IPS-15b (cell line): ENCODE results near the gene TLR3.

Source experiments
- H3K27me3 ChIP-seq: one replicate; pipeline ENCODE4 v1.6.1; 2013; ENCODE audit warnings: low read length; ENCODE audit not compliant: control insufficient read depth, insufficient read depth
- H3K36me3 ChIP-seq: one replicate; pipeline ENCODE4 v1.6.1; 2013; ENCODE audit warnings: low read length; ENCODE audit not compliant: control insufficient read depth, insufficient read depth
- H3K4me1 ChIP-seq: one replicate; pipeline ENCODE4 v1.6.1; 2013; ENCODE audit warnings: mild to moderate bottlenecking, low read length; ENCODE audit not compliant: control insufficient read depth, insufficient read depth
- H3K4me3 ChIP-seq: one replicate; pipeline ENCODE4 v1.5.1; 2013; ENCODE audit warnings: low read depth, low read length
- H3K9ac ChIP-seq: one replicate; pipeline ENCODE4 v1.6.1; 2013; ENCODE audit warnings: low read depth, mild to moderate bottlenecking, low read length
- H3K9me3 ChIP-seq: one replicate; pipeline ENCODE4 v1.6.1; 2013; ENCODE audit warnings: mild to moderate bottlenecking, low read length; ENCODE audit not compliant: control insufficient read depth, insufficient read depth

Gene TLR3

DNA sequence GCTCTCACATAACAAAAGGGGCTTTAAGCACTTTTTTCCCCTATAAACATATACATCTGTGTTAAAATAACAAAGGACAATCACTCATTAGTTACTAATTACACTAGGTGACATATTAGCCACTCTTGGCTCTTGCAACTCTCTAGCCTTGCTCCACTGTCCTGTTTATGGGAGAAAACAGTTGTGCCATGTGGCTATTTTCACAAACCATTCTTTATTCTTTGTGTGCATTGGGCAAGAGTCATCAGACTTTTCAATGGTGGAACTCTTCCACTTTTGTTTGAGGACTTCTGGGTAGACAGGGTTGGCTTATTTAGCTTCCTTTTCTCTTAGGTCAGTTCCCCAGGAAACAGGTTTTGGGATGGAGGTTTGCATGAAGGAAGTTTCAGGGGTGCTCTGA, 19.6 kb downstream of the TLR3 start:
- H3K27me3 ChIP-seq = no peaks in the 10 kb centered on the region
- no peaks in the 10 kb centered on the region for H3K4me1 ChIP-seq
- no peaks in the 10 kb centered on the region for H3K9me3 ChIP-seq
- H3K36me3 ChIP-seq = no peaks in the 10 kb centered on the region
- no peak overlapping the region for H3K9ac ChIP-seq
- H3K4me3 ChIP-seq = no peak overlapping the region

DNA sequence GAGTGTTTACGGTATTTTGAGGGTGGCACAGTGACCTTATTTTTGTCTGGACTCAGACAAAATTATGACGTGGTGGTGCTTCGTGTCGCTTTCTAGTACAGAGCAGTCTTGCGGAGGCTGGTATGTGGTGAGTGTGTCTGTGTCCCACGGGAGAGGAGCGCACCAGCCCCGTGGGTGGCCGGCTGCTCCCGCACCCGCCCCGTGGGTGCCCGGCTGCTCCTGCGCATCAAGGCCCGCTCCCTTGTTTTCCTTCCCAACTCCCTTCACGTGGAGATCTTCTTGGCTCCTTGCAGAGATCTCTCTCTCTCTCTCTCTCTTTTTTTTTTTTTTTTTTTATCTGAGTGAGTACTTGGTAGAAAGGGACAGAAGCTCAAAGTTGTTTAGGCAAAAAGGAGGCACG, 23.3 kb downstream of the TLR3 start:
- H3K9ac ChIP-seq = no peak overlapping the region
- H3K4me3 ChIP-seq = no peak overlapping the region
- H3K9me3 ChIP-seq = no peaks in the 10 kb centered on the region
- H3K27me3 ChIP-seq = no peaks in the 10 kb centered on the region
- H3K36me3 ChIP-seq = no peaks in the 10 kb centered on the region
- no peaks in the 10 kb centered on the region for H3K4me1 ChIP-seq

DNA sequence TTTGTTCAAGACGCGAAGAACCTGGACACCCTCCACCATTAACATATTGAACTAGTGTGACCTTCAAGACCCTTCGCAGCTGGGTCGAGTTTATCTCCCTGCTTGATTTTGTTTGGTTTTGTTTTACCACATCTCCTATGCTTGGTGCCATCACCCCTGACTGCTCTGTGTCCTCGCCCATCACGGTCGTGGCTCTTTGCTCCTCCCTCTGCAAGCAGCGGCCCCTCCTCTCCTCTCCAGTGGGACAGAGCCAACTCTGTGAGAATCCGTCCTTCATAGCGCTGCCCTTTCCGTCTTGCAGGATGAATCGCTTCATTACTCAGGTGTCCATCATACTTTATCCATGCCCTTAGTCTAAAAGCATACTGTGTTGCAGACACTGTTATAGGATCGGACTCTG, 26.4 kb downstream of the TLR3 start:
- no peaks in the 10 kb centered on the region for H3K9me3 ChIP-seq
- no peaks in the 10 kb centered on the region for H3K36me3 ChIP-seq
- no peaks in the 10 kb centered on the region for H3K27me3 ChIP-seq
- H3K9ac ChIP-seq = no peak overlapping the region
- H3K4me1 ChIP-seq = no peaks in the 10 kb centered on the region
- no peak overlapping the region for H3K4me3 ChIP-seq

DNA sequence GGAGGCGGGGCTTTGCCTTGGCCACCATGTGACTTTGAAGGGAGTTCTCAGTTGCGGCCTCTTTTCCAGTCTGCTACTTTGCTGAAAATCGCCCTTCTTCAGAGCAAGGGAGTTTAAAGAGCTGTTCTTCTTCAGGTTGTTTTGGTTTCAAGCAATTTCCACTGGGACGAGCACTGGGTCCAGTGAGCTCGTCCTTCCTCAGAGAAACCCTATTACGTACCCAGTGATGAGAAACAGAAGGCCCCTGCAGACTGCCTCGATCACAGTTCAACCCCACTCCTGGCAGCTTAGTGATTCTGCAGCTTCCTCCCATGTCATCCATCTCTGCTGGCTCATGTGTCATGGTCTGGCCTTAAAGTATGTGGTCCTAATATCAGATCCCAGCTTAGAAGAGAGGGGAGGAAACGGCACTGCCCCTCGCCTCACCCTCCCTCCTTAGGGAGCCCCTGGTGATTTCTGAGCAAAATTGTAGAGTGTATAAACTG, 27.8 kb downstream of the TLR3 start:
- H3K36me3 ChIP-seq = no peaks in the 10 kb centered on the region
- no peaks in the 10 kb centered on the region for H3K9me3 ChIP-seq
- no peaks in the 10 kb centered on the region for H3K4me1 ChIP-seq
- H3K27me3 ChIP-seq = no peaks in the 10 kb centered on the region
- H3K9ac ChIP-seq = no peak overlapping the region
- no peak overlapping the region for H3K4me3 ChIP-seq

DNA sequence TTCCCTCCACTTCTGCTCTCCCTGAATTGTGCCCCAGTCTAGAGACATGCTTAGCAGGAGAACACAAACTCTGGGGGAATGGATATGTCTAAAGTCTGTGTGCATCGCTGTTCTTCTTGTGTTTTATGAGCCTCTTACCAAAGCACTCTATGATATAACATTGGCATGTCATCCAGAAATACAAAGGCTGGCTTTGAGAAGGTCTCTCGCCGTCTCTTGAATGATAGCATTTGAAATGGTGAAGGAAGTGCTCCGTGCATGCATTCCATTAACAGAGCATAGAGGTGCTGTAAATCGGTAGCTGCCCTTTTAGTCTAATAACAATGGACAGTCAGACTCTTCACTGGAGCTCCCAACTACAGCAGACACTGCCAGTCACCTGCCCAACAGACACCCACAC, 28.4 kb downstream of the TLR3 start:
- Histone ChIP-seq H3K9ac (no peak overlapping the region), H3K9me3 (no peaks in the 10 kb centered on the region), H3K27me3 (peaks cover under 1% of the 10 kb centered on the region), H3K4me1 (no peaks in the 10 kb centered on the region), H3K4me3 (no peak overlapping the region), H3K36me3 (no peaks in the 10 kb centered on the region)

DNA sequence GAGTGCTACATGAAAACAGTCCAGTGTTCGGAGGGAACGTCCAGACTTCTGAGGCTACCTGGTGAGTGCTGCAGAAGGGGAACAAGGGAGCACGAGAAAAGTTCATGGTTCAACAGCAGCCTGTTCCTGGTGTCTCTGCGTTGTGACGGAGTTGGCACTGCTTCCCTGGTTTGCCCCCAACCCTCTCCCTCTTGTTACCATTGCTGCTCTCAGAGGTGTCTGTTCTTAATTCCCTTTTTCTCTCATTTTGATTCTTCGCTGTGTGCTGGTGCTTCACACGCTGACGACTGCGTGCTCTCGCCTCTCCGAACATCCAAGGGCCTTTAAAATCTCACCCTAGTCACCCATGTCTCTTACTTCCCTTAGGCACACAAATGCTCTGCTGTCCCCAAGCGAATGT, 34.0 kb downstream of the TLR3 start:
- peaks cover 29% of the 10 kb centered on the region for H3K27me3 ChIP-seq
- H3K9ac ChIP-seq = no peak overlapping the region
- H3K4me1 ChIP-seq = peaks cover 5% of the 10 kb centered on the region
- no peaks in the 10 kb centered on the region for H3K36me3 ChIP-seq
- no peak overlapping the region for H3K4me3 ChIP-seq
- H3K9me3 ChIP-seq = no peaks in the 10 kb centered on the region

DNA sequence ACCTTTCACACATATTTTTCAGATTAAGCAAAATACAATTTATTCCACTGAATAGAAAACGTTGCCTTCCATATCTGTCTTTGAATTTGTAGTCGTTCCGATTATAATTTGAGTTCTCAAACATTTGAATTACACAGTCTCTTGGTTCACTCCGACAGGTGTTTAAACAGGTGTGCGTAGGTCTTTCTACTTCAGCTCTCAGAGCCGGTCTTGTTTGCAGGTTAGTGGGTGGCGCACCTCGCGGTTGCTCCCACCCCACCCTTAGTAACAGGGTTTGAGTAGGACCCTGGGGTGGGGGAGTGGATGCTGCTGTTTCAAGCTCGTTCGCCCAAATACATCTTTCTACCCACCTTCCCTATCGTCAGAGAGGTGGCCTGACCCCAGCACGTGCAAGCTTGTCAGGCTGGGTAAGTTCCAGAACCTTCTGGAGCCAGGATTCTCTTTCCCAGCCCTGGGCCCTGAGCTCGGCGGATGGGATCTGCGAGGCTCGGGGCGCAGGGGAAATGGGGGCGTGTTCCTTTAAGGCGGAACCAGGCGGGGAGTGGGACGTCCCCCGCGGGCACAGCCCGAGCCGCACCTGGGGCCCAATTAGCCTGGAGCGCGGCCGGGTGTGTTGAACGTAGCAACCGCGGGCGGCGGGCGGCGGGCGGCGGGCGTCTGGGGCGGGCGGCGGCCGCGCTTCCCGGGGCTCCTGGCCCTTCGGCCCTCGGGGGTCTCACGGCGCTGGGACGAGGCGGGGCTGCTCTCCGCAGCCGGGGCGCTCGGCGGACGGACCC, 35.3 kb downstream of the TLR3 start, which contains the start of gene FAM149A:
TSS of gene FAM149A (plus strand) at position 591 of the 776 bp plus-strand sequence.
- Histone ChIP-seq H3K36me3 (no peaks in the 10 kb centered on the region), H3K4me3 (peak within 1 kb of the TSS; percentile 50), H3K9ac (no peak within 1 kb of the TSS), H3K4me1 (peaks cover 5% of the 10 kb centered on the region), H3K9me3 (no peaks in the 10 kb centered on the region), H3K27me3 (peaks cover 29% of the 10 kb centered on the region)

DNA sequence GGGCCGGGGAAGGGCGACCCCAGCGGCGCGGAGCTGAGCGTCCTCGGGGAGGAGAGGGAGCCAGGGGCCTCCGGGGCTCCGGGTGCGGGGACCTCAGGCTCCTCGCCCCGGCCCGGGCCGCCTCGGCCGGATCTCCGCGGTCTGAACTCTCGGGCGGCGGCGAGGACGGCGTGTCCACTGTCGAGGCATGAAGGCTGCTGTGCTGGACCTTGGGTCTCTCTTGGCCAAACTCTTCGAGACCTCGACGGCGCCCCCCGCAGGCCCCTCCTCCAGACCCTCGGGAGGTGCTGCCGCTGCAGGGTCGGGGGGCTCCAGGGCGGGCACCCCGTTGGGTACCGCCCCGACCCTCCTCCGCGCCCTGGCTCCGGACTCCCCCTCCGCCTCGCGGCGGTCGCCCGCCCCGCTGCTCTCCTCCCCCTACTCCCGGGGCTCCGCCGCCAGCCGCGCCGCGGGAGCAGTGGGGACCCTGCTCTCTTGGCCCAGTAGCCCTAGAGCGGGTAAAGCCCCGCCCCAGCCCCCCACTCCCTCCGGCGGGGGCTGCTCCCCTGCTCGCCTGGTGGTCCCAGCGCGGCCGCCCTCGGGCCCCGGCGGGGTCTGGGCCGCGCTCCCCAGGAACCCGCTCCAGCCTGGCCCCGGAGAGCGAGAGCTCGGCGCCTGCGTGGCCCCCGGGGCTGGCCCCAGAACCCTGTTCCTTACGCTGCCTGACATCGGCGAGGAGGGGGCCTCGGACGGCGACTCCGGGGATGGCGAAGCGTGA, 36.1 kb downstream of the TLR3 start:
- Histone ChIP-seq H3K36me3 (peaks cover 3% of the 10 kb centered on the region), H3K4me3 (peak overlapping the region; percentile 50), H3K4me1 (peaks cover 5% of the 10 kb centered on the region), H3K9me3 (no peaks in the 10 kb centered on the region), H3K9ac (no peak overlapping the region), H3K27me3 (peaks cover 29% of the 10 kb centered on the region)

DNA sequence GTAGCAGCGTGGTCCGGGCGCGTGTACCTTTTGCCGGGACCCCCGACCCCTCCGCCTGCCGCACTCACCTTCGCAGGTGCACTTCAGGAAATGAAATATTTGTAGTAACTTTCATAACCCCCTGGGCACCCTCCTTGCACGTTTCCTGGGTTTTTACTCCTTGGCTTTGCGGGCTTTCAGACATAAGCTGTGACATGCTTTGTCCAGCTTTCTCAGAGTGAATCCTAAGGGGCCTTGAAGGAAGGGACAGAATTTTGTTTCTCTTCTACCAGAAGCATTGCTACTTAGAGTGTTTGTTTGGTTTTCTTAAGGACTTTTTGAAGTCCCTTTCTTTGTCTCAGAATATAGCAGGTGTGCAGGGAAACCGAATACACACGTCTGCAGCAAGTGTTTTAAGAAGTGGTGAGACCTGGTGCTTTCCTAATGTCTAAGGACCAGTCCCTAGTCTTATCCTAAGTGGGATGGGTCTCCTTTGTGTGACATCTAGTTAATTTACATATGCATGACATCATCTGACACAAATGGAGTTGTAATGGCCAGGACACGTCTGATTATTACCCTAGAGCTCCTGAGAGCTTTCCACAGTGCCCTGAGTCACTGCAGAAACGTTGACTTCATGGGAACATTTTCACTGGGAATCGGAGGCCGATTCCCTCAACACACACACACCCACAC, 36.8 kb downstream of the TLR3 start:
- peak overlapping the region; percentile 50 for H3K4me3 ChIP-seq
- H3K27me3 ChIP-seq = peaks cover 29% of the 10 kb centered on the region
- peaks cover 5% of the 10 kb centered on the region for H3K4me1 ChIP-seq
- no peaks in the 10 kb centered on the region for H3K9me3 ChIP-seq
- peaks cover 3% of the 10 kb centered on the region for H3K36me3 ChIP-seq
- H3K9ac ChIP-seq = no peak overlapping the region

DNA sequence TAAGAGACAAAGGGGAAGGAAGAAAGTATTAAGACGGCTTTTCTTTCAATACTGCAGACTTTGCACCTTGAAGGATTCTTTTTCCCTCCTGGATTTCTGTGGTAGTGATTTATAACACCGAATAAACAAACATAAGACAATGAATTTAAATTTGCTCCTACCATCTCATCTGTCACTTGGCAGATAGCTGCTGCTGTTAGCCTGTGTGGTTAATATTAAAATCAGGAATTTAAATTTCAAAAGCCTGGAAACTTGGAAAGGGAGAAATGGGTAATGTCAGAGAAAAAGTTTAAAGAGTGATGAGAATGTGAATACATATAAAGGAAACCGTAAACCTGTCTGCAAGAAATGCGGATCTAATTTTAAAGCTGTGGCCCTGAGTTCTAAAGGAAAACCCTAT, 39.0 kb downstream of the TLR3 start:
- peaks cover 5% of the 10 kb centered on the region for H3K4me1 ChIP-seq
- H3K9me3 ChIP-seq = no peaks in the 10 kb centered on the region
- peaks cover 3% of the 10 kb centered on the region for H3K36me3 ChIP-seq
- H3K27me3 ChIP-seq = peaks cover 24% of the 10 kb centered on the region
- H3K4me3 ChIP-seq = no peak overlapping the region
- H3K9ac ChIP-seq = no peak overlapping the region

DNA sequence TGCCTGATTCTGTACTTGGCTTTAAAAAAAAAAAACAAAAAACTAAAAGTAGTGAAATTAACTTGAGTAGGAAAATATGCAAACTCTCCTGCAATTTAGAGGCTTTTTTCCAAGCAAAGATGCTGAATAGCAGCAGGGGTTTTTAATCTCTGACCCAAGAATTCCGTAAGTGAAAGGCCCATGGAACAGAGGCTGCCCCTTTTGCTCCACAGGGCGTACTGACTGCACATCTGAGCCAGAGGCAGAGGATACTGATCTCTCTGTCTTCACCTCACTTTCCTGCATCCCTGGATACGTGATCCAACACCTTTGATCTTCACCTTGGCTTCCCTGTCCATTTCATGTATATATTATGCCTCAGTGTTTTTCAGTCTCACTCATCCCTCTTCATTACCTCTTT, 39.4 kb downstream of the TLR3 start:
- H3K4me1 ChIP-seq = peaks cover 5% of the 10 kb centered on the region
- H3K27me3 ChIP-seq = peaks cover 19% of the 10 kb centered on the region
- H3K9me3 ChIP-seq = no peaks in the 10 kb centered on the region
- H3K4me3 ChIP-seq = no peak overlapping the region
- H3K36me3 ChIP-seq = peaks cover 3% of the 10 kb centered on the region
- no peak overlapping the region for H3K9ac ChIP-seq
